Hepatocyte (in vitro differentiated cells): ENCODE measurements around the gene SND1. TPM values are rescaled to one million over a fixed set of nuclear protein-coding genes. Genes with fewer than 3 reads are reported as not detected.

Experiments
- DNase-seq: peaks from one replicate; pipeline ENCODE4 v3.0.0-alpha.2; 2016; ENCODE audit warnings: low spot score
- H2AFZ ChIP-seq: fragments of 200-600 bp; sonication (generic); 2 replicates; pipeline ENCODE4 v1.6.0; 2016; ENCODE audit warnings: antibody characterized with exemption, mild to moderate bottlenecking
- H3K27ac ChIP-seq: fragments of 200-600 bp; sonication (generic); 2 replicates; pipeline ENCODE4 v1.5.1; 2016; ENCODE audit warnings: mild to moderate bottlenecking
- H3K27me3 ChIP-seq: fragments of 200-600 bp; sonication (generic); 2 replicates; pipeline ENCODE4 v1.6.1; 2016
- H3K36me3 ChIP-seq: fragments of 200-600 bp; sonication (generic); replicated peaks from 2 replicates; pipeline ENCODE4 v1.5.1; 2016; ENCODE audit warnings: low read depth; ENCODE audit not compliant: insufficient read depth
- H3K4me1 ChIP-seq: fragments of 200-600 bp; sonication (generic); 2 replicates; pipeline ENCODE4 v1.5.1; 2016; ENCODE audit warnings: mild to moderate bottlenecking, moderate library complexity; ENCODE audit not compliant: insufficient read depth
- H3K4me2 ChIP-seq: fragments of 200-600 bp; sonication (generic); 2 replicates; pipeline ENCODE4 v1.6.0; 2016
- H3K4me3 ChIP-seq: fragments of 200-600 bp; sonication (generic); 2 replicates; pipeline ENCODE4 v1.5.1; 2016; ENCODE audit warnings: mild to moderate bottlenecking
- H3K79me2 ChIP-seq: fragments of 200-600 bp; sonication (generic); 2 replicates; pipeline ENCODE4 v1.6.0; 2017; ENCODE audit warnings: mild to moderate bottlenecking
- H3K9me2 ChIP-seq: fragments of 200-600 bp; sonication (generic); replicated peaks from 2 replicates; pipeline ENCODE4 v1.6.0; 2017; ENCODE audit warnings: mild to moderate bottlenecking; ENCODE audit not compliant: insufficient read depth
- H3K9me3 ChIP-seq: fragments of 200-600 bp; sonication (generic); 2 replicates; pipeline ENCODE4 v1.5.1; 2016; ENCODE audit warnings: low read depth, mild to moderate bottlenecking
- H4K20me1 ChIP-seq: fragments of 200-600 bp; sonication (generic); 2 replicates; pipeline ENCODE4 v1.6.0; 2016; ENCODE audit warnings: mild to moderate bottlenecking; ENCODE audit not compliant: insufficient read depth, poor library complexity, severe bottlenecking
- CTCF ChIP-seq: fragments of 200-600 bp; sonication (generic); IDR thresholded peaks from 2 replicates; pipeline ENCODE4 v1.5.1; 2016; ENCODE audit warnings: antibody characterized with exemption, mild to moderate bottlenecking; ENCODE audit not compliant: poor library complexity
- EZH2 ChIP-seq: fragments of 200-600 bp; sonication (generic); IDR thresholded peaks from 2 replicates; pipeline ENCODE4 v1.6.1; 2016; ENCODE audit warnings: antibody characterized with exemption, mild to moderate bottlenecking, borderline replicate concordance
- EZH2phosphoT487 ChIP-seq: fragments of 200-600 bp; sonication (generic); IDR thresholded peaks from one replicate; pipeline ENCODE4 v1.6.1; 2018; ENCODE audit warnings: antibody characterized with exemption, mild to moderate bottlenecking, low read depth, moderate library complexity; ENCODE audit not compliant: unreplicated experiment, severe bottlenecking
- WGBS: methylation state at CpG from one replicate; pipeline ENCODE4 v1.1.6; 2016; ENCODE audit warnings: low lambda C conversion rate; ENCODE audit errors: missing lambda C conversion rate; 5-methylcytosine and 5-hydroxymethylcytosine counted together
- polyA plus RNA-seq: library from polyadenylated mRNA; unstranded; fragments of >200 nt; fragmentation: Nextera tagmentation; extraction: Ambion mirVana; gene quantifications from 2 replicates; pipeline ENCODE4 v1.2.1, GENCODE V29; 2016
- total RNA-seq: library from RNA; depleted of rRNA; stranded (reverse); fragments of >200 nt; gene quantifications from 2 replicates; pipeline ENCODE4 v1.2.3, GENCODE V29; 2014

The SND1 gene
- total and polyA plus RNA-seq, 2 experiments from 2014 or later, result 141 to 200 TPM

- no peak for TF ChIP-seq EZH2
- no peak for TF ChIP-seq CTCF
- TF ChIP-seq EZH2phosphoT487, result no peak
- H4K20me1 ChIP-seq, result peaks cover 5% of the 10 kb centered on the region
- H3K36me3 ChIP-seq, result no peaks in the 10 kb centered on the region
- no peaks in the 10 kb centered on the region for H3K9me2 ChIP-seq
- H3K27ac ChIP-seq, result peak overlapping the region; percentile 82
- H3K4me3 ChIP-seq, result no peak overlapping the region
- H3K4me2 ChIP-seq, result peak overlapping the region; percentile 0
- 65% methylated on average over 4 of the region's 4 CpGs for WGBS
- peaks cover 41% of the 10 kb centered on the region for H3K4me1 ChIP-seq
- no peak overlapping the region for H2AFZ ChIP-seq
- no peak for DNase-seq
- no peaks in the 10 kb centered on the region for H3K27me3 ChIP-seq
- H3K9me3 ChIP-seq, result no peaks in the 10 kb centered on the region
- peaks cover 37% of the 10 kb centered on the region for H3K79me2 ChIP-seq
These were observed 256.6 kb downstream of the SND1 start for GRCh38 chr7:127908430-127909258.

GRCh38 chr7:127909424-127910152, 257.6 kb downstream of the SND1 start:
- peaks cover 40% of the 10 kb centered on the region for H3K4me1 ChIP-seq
- no peak for TF ChIP-seq EZH2
- no peak for TF ChIP-seq EZH2phosphoT487
- TF ChIP-seq CTCF, result no peak

GRCh38 chr7:127910670-127911069, 258.7 kb downstream of the SND1 start:
- no peak overlapping the region for H2AFZ ChIP-seq
- H3K4me2 ChIP-seq, result no peak overlapping the region
- no peaks in the 10 kb centered on the region for H3K36me3 ChIP-seq
- peaks cover 43% of the 10 kb centered on the region for H3K79me2 ChIP-seq
- no peak overlapping the region for H3K27ac ChIP-seq
- H3K4me3 ChIP-seq, result no peak overlapping the region
- H3K9me3 ChIP-seq, result no peaks in the 10 kb centered on the region
- no peak for DNase-seq
- H4K20me1 ChIP-seq, result peaks cover 9% of the 10 kb centered on the region
- no peaks in the 10 kb centered on the region for H3K9me2 ChIP-seq
- peaks cover 35% of the 10 kb centered on the region for H3K4me1 ChIP-seq
- TF ChIP-seq EZH2, result no peak
- TF ChIP-seq CTCF, result no peak
- no peak for TF ChIP-seq EZH2phosphoT487
- 93% methylated on average over 3 of the region's 3 CpGs for WGBS
- no peaks in the 10 kb centered on the region for H3K27me3 ChIP-seq

More at GRCh38 chr7:127909424-127910152, 257.6 kb downstream of the SND1 start:
- WGBS, result 78% methylated on average over 3 of the region's 3 CpGs
- Histone ChIP-seq H3K36me3 (no peaks in the 10 kb centered on the region), H2AFZ (no peak overlapping the region), H3K4me3 (no peak overlapping the region), H3K9me3 (no peaks in the 10 kb centered on the region), H3K79me2 (peaks cover 38% of the 10 kb centered on the region), H3K27ac (peak overlapping the region; percentile 82), H3K4me2 (no peak overlapping the region), H3K9me2 (no peaks in the 10 kb centered on the region), H4K20me1 (peaks cover 5% of the 10 kb centered on the region), H3K27me3 (no peaks in the 10 kb centered on the region)
- no peak for DNase-seq
